Ovary (tissue), 9 donors: ENCODE measurements around the gene FTCDNL1. TPM values are rescaled to one million over a fixed set of nuclear protein-coding genes. Genes with fewer than 3 reads are reported as not detected.

Source experiments
- DNase-seq, 5 donors: peaks; one replicate each; pipeline ENCODE4 v3.0.0-alpha.2; 2019 to 2020
- H3K27ac ChIP-seq, 2 donors: fragments of 200-600 bp; one replicate each; pipeline versions ENCODE4 v1.5.1 to v1.8.0; 2019 to 2022
- H3K27me3 ChIP-seq: fragments of 200-600 bp; one replicate; pipeline ENCODE4 v1.8.0; 2022
- H3K36me3 ChIP-seq: fragments of 200-600 bp; sonication (generic); one replicate; pipeline ENCODE4 v1.5.1; 2019
- H3K4me1 ChIP-seq: one replicate; pipeline ENCODE4 v1.8.1; 2013; ENCODE audit warnings: mild to moderate bottlenecking, moderate library complexity; ENCODE audit not compliant: insufficient read depth
- H3K4me3 ChIP-seq: fragments of 200-600 bp; sonication (generic); one replicate; pipeline ENCODE4 v1.5.1; 2017
- H3K9me3 ChIP-seq, 2 donors: fragments of 200-600 bp in 1 of 2; sonication (generic) in 1 of 2; one replicate each; pipeline versions ENCODE4 v1.5.1 to v1.8.1; 2013 to 2019; ENCODE audit warnings: mild to moderate bottlenecking in 1 of 2, moderate library complexity in 1 of 2
- EP300 ChIP-seq: sonication (generic); formaldehyde crosslinking; IDR thresholded peaks from one replicate; pipeline ENCODE4 v1.6.1; 2017; ENCODE audit warnings: antibody characterized with exemption
- POLR2A ChIP-seq: fragments of 450-650 bp; IDR thresholded peaks from one replicate; pipeline ENCODE4 v1.6.1; 2017; ENCODE audit warnings: antibody characterized with exemption, mild to moderate bottlenecking, moderate library complexity
- WGBS, 3 donors: extraction: QIAGEN DNeasy Blood & Tissue Kit in 1 of 3; methylation state at CpG; one replicate each; pipeline versions ENCODE4 v1.1.5 to v1.1.7; 2013 to 2017; 5-methylcytosine and 5-hydroxymethylcytosine counted together
- intact Hi-C, 4 donors: fragments of 100-400 bp; cut with DNase I; formaldehyde crosslinking; loops; one replicate each; pipeline versions ENCODE4 v1.11.0 to v1.15.1; 2022 to 2023
- polyA plus RNA-seq, 2 donors: library from polyadenylated mRNA; stranded (reverse); fragments of 200-250 nt in 1 of 2; fragments of 350-450 nt in 1 of 2; fragmentation: Illumina TruSeq in 1 of 2; extraction: RNeasy Lipid Tissue Mini Kit (QIAGEN cat#74804) in 1 of 2; gene quantifications; one replicate each; pipeline ENCODE4 v1.2.3, GENCODE V29; 2013 to 2014
- total RNA-seq, 7 donors: library from RNA; depleted of rRNA in 2 of 7; stranded (reverse); fragments of >200 nt in 2 of 7; fragmentation: NEBNext Ultra II Directional in 3 of 7; extraction: Animal tissue kit (Norgen Biotek cat#: 25700) in 3 of 7; gene quantifications; one replicate each; pipeline versions ENCODE4 v1.1.0 to v1.2.4, GENCODE V29; 2016 to 2023
- TF ChIP-seq, protein P1 (sequence below), 3 donors: fragments of 450-650 bp in 2 of 3; fragments of 200-600 bp in 1 of 3; IDR thresholded peaks; one replicate each; pipeline versions ENCODE4 v1.5.1 to v1.8.0; 2016 to 2022; ENCODE audit warnings: antibody characterized with exemption in 3 of 3, mild to moderate bottlenecking in 1 of 3
- donor health status: DM: no; HTN: no; CAD: no; lungs with moderate emphysema.
- donor health status: DM: no; HTN: no; CAD: no.
- donor health status: Bipolar disorder and iron deficiency.
- donor health status: DM: yes; HTN: yes; CAD: no.
- donor health status: DM: no; HTN: no; CAD: no.
- donor health status: DM: yes; HTN: yes; CAD: no.

FTCDNL1 gene
- total and polyA plus RNA-seq, 9 donors: 0.56 to 3.4 (median 2.1) TPM

DNA sequence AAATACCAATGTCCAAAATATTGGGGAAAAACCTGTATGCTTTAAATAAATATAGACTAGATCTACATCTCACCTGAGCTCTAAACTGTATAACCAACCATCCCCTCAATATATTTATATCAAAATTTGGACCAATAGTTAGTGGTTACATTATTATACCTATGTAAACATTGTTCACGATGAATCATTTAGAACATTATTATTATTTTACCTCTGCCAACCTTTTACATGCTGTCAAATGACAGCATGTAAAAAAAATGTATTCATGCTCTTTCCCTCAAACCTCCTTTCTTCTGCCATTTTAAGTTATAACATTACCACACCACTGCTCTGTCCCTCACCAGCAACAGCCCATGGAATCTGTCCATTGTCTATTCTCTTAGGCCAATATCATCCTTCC is 9.6 kb downstream of the FTCDNL1 start:
- no peaks in the 10 kb centered on the region for H3K27me3 ChIP-seq
- H3K4me3 ChIP-seq: no peak overlapping the region
- DNase-seq: no peak
- no peaks in the 10 kb centered on the region for H3K9me3 ChIP-seq
- no peaks in the 10 kb centered on the region for H3K36me3 ChIP-seq
- TF ChIP-seq EP300 (no peak), POLR2A (no peak)
- TF ChIP-seq, protein P1, sequence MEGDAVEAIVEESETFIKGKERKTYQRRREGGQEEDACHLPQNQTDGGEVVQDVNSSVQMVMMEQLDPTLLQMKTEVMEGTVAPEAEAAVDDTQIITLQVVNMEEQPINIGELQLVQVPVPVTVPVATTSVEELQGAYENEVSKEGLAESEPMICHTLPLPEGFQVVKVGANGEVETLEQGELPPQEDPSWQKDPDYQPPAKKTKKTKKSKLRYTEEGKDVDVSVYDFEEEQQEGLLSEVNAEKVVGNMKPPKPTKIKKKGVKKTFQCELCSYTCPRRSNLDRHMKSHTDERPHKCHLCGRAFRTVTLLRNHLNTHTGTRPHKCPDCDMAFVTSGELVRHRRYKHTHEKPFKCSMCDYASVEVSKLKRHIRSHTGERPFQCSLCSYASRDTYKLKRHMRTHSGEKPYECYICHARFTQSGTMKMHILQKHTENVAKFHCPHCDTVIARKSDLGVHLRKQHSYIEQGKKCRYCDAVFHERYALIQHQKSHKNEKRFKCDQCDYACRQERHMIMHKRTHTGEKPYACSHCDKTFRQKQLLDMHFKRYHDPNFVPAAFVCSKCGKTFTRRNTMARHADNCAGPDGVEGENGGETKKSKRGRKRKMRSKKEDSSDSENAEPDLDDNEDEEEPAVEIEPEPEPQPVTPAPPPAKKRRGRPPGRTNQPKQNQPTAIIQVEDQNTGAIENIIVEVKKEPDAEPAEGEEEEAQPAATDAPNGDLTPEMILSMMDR (IDR thresholded peaks at IDR 0.05): no peak
- no peak overlapping the region for H3K27ac ChIP-seq
- 94 to 100% (median 98%) methylated on average over 1 of the region's 1 CpG for WGBS, 3 donors
- no peaks in the 10 kb centered on the region for H3K4me1 ChIP-seq
- intact Hi-C loops: no loop called here

DNA sequence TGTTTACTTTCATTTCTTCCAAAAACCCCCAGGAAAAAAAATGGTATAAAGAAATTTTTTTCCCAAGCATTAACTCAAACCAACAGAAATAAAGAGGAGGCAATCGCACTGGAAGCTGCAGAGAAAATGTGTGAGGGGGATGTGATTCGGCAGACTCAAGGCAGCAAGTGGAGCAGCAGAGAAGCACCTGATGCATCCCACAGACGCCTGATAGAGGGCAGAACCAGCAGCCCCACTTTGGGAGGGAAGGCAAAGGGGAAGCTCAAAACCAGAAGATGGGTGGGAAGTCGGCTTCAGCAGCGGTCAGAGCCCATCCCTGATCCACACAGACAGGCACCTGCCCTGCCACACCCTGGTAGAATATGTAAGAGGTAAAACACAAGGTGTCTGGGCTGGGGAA is 12.6 kb downstream of the FTCDNL1 start:
- intact Hi-C loops: no loop called here
- Histone ChIP-seq H3K36me3 (no peaks in the 10 kb centered on the region), H3K9me3 (no peaks in the 10 kb centered on the region), H3K27me3 (no peaks in the 10 kb centered on the region), H3K27ac (no peak overlapping the region), H3K4me1 (no peaks in the 10 kb centered on the region), H3K4me3 (no peak overlapping the region)
- TF ChIP-seq, protein P1 (IDR thresholded peaks at IDR 0.05): no peak
- no peak for TF ChIP-seq EP300
- no peak for TF ChIP-seq POLR2A
- DNase-seq: no peak
- 75 to 77% (median 76%) methylated on average over 5 of the region's 5 CpGs for WGBS, 3 donors

DNA sequence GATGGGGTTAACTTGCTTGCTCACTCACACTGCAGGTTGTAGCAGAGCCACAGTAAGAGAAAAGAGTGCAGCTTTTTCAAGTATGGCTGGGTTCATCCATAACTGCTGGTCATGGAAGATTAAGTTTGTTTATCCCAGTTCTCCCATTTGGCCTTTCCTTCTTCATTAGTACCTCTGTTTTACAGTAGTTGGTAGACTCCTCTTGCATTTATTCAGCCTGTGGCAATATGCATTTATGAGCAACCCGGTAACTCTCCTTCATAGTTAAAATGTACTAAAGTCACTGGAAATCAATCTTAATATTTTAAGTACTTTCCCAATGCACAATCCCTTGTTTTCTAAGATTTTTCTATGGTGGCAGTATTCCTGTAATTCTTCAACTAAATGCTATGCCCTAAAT is 14.0 kb downstream of the FTCDNL1 start:
- Histone ChIP-seq H3K4me3 (no peak overlapping the region), H3K9me3 (no peaks in the 10 kb centered on the region), H3K4me1 (no peaks in the 10 kb centered on the region), H3K27me3 (no peaks in the 10 kb centered on the region), H3K36me3 (no peaks in the 10 kb centered on the region), H3K27ac (no peak overlapping the region)
- intact Hi-C loops: no loop called here
- DNase-seq: no peak
- WGBS, 3 donors: 92 to 97% (median 94%) methylated on average over 1 of the region's 1 CpG
- TF ChIP-seq, protein P1 (IDR thresholded peaks at IDR 0.05): no peak
- TF ChIP-seq EP300 (no peak), POLR2A (no peak)

DNA sequence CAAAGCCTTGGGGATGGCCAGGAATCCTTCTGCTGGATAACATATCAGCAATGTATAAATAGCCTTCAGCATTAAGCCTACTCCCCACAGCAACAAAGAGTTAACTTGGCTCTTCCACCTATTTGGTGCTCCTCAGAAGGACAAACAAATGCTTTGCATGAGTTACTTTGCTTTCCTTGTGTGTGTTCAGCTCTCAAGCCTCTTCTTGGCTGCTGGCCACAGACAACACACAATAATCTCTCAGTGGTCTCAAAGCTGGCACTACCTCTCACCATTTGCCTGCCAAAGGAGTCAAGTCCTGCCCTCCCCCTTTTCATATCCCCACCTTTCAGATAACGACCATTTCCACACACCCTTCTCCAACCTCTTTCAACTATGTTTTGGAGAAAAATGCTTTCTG is 17.5 kb downstream of the FTCDNL1 start:
- Histone ChIP-seq H3K9me3 (no peaks in the 10 kb centered on the region), H3K36me3 (no peaks in the 10 kb centered on the region), H3K27me3 (no peaks in the 10 kb centered on the region), H3K4me1 (no peaks in the 10 kb centered on the region), H3K27ac (no peak overlapping the region), H3K4me3 (no peak overlapping the region)
- intact Hi-C loops: no loop called here
- 11 to 22% (median 21%) methylated on average over 1 of the region's 1 CpG for WGBS, 3 donors
- TF ChIP-seq, protein P1 (IDR thresholded peaks at IDR 0.05): no peak
- TF ChIP-seq EP300 (no peak), POLR2A (no peak)
- DNase-seq: no peak

DNA sequence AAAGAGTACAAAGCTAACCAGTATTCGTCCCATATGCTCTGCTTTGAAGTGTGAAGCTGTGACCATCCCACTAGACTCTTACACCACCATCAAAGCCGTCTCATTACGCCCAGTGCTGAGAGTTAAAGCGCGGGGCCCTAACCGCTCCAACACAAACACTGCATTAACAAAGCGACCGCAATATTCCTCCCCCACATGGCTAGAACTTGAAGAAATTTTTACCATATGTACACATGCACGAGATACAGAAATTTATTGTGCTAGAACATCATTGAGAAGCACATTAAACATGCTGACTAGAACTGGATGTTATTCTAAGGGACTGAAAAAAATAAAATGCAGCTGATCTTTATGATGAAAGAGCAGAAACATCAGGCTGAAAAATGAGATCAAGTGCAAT is 20.5 kb downstream of the FTCDNL1 start:
- TF ChIP-seq POLR2A (no peak), EP300 (no peak)
- TF ChIP-seq, protein P1 (IDR thresholded peaks at IDR 0.05): no peak
- WGBS, 3 donors: 60 to 70% (median 61%) methylated on average over 9 of the region's 9 CpGs
- no peaks in the 10 kb centered on the region for H3K36me3 ChIP-seq
- H3K4me3 ChIP-seq: no peak overlapping the region
- no peak for DNase-seq
- H3K27ac ChIP-seq: no peak overlapping the region
- H3K4me1 ChIP-seq: no peaks in the 10 kb centered on the region
- no peaks in the 10 kb centered on the region for H3K27me3 ChIP-seq
- intact Hi-C loops: no loop called here
- H3K9me3 ChIP-seq: no peaks in the 10 kb centered on the region
